ENCODE measurements around the gene KNCN.

KNCN gene

DNA sequence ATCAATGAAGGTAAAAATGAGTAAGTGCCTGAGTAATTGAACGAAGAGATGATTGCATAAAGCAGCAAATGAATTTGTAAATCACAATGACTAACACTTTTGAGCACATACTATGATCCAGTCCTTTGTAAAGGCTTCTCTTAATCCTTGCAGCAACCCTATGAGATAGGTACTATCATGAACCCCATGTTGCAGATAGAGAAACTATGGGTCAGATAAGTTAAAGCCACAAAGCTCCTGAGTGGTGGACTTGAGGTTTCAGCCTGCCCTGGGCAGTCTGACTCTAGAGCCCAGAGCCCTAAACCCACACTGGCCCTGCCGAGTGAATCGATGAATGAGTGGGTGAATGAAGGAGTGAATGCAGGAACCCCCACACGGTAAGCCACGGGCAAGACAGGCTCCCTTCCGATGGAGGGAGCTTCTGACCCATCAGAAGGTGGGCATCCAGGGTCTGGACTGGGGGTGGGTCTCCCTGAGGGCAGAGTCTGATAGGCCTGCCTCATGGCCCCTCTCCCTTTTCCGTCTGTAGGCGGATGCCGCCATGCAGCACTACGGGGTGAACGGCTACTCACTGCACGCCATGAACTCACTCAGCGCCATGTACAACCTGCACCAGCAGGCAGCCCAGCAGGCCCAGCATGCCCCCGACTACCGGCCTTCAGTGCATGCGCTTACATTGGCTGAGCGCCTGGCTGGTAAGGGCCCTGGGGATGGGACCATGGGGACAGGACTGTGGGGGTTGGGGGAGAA, 44.8 kb downstream of the KNCN start:
- DNase-seq (ENCODE audit: low read depth in 2 of 2): no peak

DNA sequence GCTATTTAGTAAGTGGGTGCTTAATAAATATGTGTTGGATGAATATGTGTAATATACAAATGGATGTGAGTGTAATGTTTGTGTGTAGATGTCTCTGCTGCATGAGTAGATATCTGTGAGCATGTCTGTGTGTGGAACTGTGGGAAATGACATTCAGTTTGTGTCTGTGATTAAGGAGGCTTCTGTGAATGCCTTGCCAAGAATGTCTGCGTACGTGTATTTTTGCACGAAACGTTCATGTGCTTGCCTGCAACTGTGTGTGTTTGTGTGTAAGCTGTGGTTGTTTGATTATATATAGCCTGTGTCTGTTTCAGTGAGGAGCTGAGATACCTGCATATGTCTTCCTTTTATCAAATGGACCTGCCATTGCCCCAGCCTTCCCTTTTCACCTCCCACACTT, 48.0 kb downstream of the KNCN start:
- no peak for DNase-seq (ENCODE audit: low read depth in 2 of 2)

DNA sequence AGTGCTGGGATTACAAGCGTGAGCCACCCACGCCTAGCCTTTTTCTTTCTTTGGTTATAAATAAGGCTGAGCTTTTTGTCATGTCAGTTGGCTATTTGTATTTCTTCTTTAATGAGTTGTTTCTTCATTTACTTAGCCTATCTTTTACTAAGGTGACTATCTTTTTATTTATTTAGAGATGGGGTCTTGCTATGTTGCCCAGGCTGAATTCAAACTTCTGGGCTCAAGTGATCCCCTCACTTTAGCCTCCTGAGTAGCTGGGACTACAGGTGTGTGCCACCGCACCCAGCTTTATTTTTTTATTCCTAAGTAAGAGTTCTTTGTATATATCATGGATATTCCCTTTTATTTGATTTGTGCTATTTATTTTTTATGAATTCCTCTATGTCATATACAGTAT, 49.9 kb downstream of the KNCN start:
- DNase-seq (ENCODE audit: low read depth in 2 of 2): no peak

DNA sequence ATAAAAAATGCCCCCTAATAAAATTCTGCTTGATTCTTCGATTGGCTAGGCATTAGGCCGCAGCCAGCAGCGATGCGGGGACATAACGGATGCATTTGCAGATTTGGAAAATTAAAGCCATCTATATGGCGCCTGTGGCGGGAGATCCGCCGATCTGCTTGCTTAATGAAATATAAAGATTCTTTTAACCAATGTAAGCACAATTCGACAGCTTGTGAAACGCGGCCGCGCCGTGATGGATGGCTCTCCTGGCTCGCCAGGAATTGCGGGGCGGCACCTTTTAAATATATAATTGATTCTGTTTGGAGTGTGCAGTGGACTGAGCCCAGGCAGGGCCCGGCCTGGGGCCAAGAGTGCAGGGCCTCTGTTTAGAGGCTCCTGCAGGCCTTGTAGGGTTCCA, 53.8 kb downstream of the KNCN start:
- no peak for DNase-seq (ENCODE audit: low read depth in 2 of 2)

DNA sequence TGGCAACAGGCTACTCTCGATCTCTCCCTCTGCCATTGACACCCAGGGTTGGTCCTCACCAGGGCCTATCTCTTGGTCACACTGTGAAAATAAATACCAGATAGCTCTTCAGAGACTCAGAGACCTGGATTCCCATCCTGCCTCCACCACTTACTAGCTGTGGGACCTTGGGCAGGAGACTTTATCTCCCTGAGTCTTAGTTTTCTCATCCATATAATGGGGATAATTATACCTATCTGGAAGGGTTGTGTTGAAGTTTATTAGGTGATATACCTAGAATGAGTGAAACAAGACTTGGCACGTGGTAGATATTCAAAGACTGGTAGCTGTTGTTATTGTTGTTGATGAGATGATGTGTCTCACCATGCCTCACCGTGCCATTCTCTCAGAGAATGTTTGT, 54.4 kb downstream of the KNCN start:
- no peak for DNase-seq (ENCODE audit: low read depth in 2 of 2)

DNA sequence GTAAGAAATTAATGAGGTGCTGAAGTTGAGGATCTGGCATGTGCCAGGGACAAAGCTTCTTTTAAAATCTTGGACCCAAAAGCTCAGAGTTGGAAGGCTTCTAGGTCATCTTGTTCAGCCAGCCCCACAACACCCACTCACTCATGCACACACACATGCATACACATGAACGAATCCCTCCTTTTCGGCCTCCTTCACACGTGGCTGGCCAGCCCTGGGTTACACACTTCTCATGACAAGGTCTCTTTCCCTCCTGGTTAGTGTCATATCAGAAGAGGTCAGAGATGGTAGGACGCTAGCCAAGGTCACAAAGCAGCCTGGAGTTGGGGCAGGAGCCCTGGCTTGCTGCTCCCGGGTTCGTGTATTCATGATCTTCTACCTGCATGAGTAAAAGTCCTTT, 54.9 kb downstream of the KNCN start:
- no peak for DNase-seq (ENCODE audit: low read depth in 2 of 2)

DNA sequence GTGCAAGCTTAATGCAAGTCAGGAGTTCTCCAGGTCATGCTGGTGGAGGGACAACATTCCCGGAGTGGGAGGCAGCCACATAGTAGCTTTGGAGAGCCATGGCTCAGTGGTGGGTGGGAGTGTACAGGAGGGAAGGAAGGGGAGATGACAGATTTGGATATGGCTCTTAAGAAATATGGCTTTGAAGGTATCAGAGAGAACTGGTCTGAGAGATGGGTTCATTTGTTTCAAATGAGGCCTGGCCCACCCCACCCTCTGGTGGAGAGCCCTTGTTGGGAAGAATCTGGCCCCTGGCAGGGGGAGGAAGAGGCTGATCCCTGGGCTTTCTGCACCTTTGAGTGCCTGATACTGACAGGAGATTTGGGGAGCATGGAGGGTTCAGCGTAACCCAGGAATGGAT, 55.7 kb downstream of the KNCN start:
- no peak for DNase-seq (ENCODE audit: low read depth in 2 of 2)
